Kidney capillary endothelial cell (primary cell): Measurements from ENCODE around the gene USF2.

Experiments
- DNase-seq: peaks from one replicate; pipeline ENCODE4 v3.0.0-alpha.2; 2018; ENCODE audit warnings: low spot score

Gene USF2

DNA sequence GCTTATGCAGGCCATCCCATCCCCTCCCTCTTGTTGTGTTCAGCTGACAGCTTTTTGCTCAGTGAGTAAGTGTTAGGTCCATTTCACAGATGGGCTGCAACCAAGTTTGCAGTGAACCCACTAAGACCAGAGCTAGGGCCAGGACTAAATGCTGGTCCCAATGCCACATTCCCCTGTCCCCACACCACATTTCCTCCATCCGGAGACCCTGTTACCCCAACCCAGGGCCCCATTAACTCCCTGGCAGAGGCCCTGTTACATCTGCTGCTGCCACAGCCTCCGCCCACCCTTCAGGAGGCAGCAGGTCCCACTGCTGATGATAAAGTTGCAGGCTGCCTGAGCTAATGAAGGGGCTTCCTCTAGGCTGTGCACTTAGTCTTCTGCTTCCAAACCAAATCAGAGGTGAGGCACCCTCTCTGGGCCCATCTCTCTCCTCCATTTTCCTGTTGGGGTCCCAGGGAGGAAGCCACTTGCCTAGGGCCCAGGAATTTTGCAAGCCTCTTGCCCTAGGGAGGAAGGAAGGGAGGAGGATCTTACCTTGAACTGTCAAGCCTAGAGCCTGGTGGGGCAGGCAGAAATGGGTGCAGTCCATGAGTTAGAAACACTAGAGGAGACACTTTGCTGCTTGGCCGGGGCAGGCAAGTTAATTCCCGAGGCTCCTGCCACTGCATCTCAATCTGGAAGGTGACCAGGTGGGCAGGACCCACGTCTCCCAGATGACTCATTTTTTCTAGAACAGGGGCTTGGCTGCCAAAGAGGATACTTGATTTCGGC is 3.4 kb upstream of the USF2 start:
- DNase-seq, result no peak

- no peak for DNase-seq
Measured at GRCh38 chr19:35265900-35266519, 2.8 kb upstream of the USF2 start.

GRCh38 chr19:35266520-35267352 is 2.0 kb upstream of the USF2 start:
- no peak for DNase-seq

DNA sequence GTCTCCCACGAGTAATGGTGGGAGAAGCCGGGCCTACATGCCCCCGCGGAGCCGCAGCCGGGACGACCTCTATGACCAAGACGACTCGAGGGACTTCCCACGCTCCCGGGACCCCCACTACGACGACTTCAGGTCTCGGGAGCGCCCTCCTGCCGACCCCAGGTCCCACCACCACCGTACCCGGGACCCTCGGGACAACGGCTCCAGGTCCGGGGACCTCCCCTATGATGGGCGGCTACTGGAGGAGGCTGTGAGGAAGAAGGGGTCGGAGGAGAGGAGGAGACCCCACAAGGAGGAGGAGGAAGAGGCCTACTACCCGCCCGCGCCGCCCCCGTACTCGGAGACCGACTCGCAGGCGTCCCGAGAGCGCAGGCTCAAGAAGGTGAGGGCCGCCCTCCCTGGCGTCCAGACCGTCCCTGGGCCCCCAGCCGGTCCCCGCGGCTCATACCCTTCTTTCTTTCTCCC is 1.4 kb upstream of the USF2 start:
- DNase-seq, result no peak

DNA sequence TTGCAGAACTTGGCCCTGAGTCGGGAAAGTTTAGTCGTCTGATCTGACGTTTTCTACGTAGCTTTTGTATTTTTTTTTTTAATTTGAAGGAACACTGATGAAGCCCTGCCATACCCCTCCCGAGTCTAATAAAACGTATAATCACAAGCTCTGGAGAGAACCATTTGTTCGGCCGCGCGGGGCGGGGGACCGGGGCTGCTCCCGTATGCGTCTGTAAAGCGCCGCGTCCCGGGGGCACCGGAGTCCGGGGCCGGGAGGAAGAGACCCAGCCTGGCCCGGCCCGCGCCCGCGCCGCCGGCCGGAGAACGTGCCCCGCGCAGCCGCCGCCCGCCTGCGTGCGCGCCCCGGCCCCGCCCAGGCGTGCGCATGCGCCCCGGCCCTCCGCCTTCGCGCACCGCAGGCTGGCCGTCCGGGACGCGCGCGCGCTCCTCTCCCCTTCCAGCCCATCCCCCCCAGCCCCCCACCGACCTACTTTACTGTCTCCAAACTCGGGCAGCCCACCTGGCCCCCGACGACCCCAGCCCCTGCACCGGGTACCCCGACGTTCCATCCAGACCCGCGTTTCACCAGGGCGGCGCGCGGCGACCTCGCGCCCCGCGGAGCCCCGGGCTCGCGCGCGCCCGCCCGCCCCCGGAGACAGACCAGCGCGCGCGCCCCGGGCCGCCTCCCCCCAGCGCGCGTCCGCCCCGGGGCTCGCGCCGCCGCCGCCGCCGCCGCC is 785 bp upstream of the USF2 start:
- peak; percentile 72 for DNase-seq

- DNase-seq, result peak; percentile 61
Measured at GRCh38 chr19:35269438-35270117, 816 bp downstream of the USF2 start.

GRCh38 chr19:35270381-35270811 is 1.6 kb downstream of the USF2 start:
- no peak for DNase-seq

- no peak for DNase-seq
Measured at GRCh38 chr19:35271546-35271945, 2.8 kb downstream of the USF2 start.

DNA sequence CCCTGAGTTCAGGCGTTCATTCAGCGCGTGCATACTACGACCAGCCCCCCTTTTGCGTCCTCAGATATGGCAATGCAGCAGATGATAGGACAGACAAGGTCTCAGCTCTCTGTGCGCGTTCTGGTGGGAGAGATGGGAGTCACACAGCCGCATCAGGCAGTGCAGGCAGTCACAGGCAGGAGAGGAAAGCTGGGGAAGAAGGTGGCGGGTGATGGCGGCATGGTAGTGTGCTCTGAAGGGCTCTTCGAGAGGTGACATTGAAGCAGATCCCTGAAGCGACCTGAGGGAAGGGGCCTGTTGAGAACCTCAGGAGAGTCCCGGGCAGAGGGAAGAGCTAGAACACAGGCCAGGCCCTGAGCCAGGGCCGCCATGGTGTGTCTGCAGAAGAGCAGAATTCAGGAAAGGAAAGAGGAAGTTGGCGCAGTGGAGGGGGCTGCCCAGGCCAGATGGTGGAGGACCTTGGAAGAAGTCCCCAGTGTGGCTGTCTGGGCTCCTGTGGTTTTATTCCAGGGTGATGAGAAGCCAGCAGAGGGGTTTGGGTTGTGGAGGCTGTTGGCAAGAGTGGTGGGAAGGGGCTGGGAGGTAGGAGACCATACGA is 3.5 kb downstream of the USF2 start:
- DNase-seq, result no peak

DNA sequence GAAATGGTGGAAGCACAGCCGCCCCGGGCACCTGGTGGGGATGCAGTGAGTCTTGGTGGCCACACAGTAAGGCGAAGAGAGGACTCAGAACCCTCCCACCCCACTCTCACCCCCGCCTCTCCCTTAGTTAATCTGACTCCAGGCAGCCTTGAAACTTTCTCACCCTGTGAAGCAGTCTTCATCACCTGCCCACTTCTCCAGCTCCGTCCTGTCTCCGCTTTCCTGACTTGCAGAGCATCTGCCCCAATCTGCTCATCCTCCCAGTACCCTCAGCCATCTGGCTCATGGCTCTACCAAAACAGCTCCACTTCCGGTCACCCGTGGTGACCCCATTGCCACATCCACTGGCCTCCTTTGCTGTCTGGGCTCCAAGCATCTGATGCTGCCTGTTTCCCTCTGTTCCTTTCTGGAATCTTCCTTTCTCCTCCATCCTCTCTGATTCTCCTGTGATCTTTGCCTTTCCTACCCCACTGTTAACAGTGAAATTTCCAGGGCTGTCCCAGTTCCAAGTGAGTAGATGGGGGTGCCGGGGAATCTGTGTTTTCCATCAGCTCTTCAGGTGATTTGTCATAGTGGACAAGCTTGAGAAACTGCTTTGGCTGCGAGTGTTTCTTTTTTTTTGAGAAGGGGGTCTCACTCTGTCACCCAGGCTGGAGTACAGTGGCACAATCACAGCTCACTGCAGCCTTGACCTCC is 4.3 kb downstream of the USF2 start:
- no peak for DNase-seq

GRCh38 chr19:35273686-35274259 is 5.0 kb downstream of the USF2 start:
- no peak for DNase-seq

- no peak for DNase-seq
Measured at GRCh38 chr19:35274323-35274722, 5.6 kb downstream of the USF2 start.

DNA sequence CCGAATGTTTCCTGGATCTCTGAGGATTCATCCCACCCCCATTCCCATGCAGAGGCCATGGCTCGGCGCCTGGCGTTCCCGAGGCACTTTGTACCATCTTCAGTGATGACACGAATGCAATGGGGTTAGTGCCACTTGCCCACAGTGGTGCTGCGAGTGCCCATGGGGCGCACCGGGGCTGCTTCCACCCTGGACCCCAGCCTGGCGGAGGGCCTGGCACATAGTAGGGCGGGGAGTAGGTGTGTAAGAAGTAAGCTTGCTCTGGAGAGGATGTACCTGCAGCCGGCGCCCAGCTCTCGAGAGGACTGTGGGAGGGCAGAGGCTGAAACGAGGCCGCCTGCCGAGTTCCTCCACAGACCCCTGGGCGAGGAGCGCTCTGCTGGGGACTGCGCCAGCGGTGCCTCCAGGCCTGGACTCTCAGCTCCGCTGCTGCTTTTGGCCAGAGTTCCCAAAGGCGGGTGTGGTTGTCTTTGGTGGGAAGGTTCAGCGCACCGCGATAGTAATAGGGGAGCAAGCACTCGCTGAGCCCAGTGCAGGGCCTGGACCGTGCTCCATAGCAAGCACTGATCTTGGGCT is 8.0 kb downstream of the USF2 start:
- DNase-seq, result no peak

DNA sequence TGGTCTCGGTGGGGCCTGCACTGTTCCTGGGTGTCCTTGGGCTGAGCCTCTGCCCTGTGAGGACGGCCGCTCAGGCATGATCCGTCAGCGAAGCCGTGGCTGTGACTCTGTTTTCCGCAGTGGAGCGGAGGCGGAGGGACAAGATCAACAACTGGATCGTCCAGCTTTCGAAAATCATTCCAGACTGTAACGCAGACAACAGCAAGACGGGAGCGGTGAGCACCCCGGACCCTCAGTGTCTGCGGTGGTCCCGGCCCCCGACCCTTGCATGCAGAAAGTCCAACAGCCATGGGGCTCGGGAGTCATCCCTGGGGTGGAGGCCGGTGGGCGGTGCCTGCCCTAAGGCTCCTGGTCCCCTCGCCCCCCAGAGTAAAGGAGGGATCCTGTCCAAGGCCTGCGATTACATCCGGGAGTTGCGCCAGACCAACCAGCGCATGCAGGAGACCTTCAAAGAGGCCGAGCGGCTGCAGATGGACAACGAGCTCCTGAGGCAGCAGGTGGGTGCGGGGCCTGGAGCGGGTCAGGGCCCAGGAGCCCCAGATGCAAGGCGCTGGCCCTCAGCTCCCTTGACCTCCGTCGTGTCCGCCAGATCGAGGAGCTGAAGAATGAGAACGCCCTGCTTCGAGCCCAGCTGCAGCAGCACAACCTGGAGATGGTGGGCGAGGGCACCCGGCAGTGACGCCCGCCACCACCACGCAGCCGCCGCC is 10.0 kb downstream of the USF2 start:
- no peak for DNase-seq

- no peak for DNase-seq
Measured at GRCh38 chr19:35279374-35279773, 10.6 kb downstream of the USF2 start.

DNA sequence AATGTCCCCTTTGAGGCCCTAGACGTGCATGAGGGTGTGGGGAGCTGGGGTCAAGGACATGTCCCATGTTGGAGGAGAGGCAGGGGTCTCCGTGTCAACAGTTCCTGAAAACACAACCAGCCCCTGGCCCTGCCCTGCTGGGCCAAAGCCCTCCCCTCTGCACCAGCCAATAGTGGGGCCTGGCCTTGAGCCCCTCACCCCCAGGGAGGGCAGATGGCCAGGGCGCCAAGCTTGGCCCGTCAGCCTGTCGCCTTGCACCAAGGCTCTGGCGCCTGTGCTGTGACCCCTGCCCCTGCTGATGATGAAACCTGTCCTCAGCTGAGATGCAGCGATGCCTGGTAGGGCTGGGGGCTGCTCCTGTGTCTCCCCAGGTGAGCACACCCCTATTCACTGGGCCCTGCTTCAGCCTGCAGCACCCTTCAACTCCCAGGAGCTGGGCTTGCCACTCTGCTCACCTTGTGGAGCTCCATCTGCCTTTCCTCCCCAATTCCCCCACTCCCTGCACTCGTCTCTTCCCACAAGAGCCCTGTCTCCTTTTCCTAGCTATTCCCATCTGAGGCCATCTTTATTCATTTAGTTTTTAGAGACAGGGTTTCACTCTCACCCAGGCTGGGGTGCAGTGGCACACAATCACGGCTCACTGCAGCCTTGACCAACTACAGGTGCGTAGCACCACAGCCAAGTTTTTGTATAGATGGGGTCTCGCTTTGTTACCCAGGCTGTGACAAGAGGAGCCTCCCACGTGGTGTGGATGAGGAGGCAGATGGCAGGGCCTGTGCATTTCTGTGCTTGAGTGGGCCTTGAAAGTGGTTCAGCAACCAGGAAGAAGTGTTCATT is 11.4 kb downstream of the USF2 start:
- DNase-seq, result no peak

- no peak for DNase-seq
Measured at GRCh38 chr19:35281303-35281702, 12.5 kb downstream of the USF2 start.
